NCI-H1930 (cell line): Measurements from ENCODE around the gene ADAMTSL1.
A peak's percentile ranks its signal among the peaks of the same experiment; 100 is the strongest.

Source experiments
- DNase-seq, 2 experiments: peaks; one replicate each; lab custom pipeline; 2025; lab: John Stamatoyannopoulos, UW

The ADAMTSL1 gene

DNA sequence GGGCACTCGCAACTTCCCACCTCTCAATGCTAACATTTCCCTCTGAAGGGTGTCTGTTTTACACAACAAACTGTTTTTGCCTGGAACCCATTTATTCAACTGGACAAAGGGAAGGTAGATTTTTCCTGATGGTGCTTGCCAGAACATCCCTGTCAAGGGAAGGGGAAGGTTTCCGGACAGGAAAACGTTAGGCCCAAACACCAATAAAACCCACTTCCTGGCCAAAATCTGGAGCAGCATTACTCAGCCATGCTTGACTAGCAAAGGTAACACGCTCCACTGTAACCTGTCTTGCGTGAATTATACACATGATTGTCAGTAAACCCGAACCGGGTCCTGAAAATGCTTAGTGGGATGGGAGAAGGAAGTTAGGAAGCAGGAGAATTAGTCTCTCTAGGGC lies 468.8 kb downstream of the ADAMTSL1 start:
- DNase-seq = no peak

- peak; percentile 14 to 21 for DNase-seq
These were observed 474.0 kb downstream of the ADAMTSL1 start for GRCh38 chr9:18947892-18948339.

DNA sequence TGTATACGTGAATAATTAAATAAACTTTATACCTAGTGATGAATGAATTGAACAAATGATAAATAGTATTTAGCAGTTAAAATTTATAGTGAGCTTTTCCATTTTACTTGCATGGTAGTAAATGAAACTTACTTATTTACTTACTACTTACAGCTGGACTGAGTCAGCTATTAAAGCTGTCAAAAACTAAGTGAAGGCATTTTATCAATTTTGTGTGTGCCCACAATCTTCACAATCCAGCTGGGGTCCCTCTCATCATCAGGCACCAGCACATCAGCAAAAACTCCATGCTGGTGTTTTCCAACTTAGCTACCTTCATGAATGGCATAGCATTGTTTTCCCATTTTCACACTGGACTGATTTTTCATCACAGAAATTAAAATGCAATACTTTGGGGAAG lies 478.0 kb downstream of the ADAMTSL1 start:
- no peak for DNase-seq

DNA sequence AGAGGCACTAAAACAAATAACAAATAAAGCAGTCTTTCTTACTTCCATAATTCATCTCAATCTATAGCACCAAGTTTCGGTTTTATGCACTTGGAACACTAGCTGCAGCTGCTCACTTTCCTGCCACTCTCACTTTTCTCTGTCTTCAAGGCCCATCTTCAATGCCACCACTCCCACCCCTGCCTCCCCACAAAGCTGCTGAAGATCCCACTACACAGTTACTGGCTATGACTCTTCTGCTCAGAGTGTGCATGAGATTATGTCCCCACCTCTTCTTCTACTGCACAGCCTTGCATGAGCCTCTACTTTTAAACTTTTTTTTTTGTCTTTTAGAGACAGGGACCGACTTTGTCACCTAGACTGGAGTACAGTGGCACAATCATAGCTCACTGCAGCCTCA lies 481.7 kb downstream of the ADAMTSL1 start:
- DNase-seq = no peak
